ENCODE data around the gene CHN1. TPM values are rescaled to one million over a fixed set of nuclear protein-coding genes. Genes with fewer than 3 reads are reported as not detected.

CHN1 gene
- total RNA-seq, 1 experiment from 2014 or later: 0.41 TPM

GRCh38 chr2:175048275-175048674 lies 43.1 kb upstream of the CHN1 start:
- Mint-ChIP-seq H3K27ac (ENCODE audit: unreplicated experiment) (no peak overlapping the region), H3K4me3 (ENCODE audit: unreplicated experiment) (no peak overlapping the region), H3K9me3 (ENCODE audit: unreplicated experiment) (no peaks in the 10 kb centered on the region), H3K4me1 (ENCODE audit: low read depth, unreplicated experiment) (no peaks in the 10 kb centered on the region), H3K27me3 (ENCODE audit: insufficient read depth, unreplicated experiment) (peaks cover 3% of the 10 kb centered on the region), H3K36me3 (ENCODE audit: insufficient read depth, unreplicated experiment) (no peaks in the 10 kb centered on the region)
- BruUV-seq (replicated peaks): no TSS peak
- POLR2A ChIA-PET: no interaction called here
- DNase-seq: no peak
- CTCF ChIA-PET: no interaction called here
- no peak for TF ChIP-seq CTCF (IDR thresholded peaks at IDR 0.05; ENCODE audit: insufficient read depth in 1 of 2, low read depth in 1 of 2, low read length in 1 of 2, severe bottlenecking in 1 of 2, unreplicated experiment in 1 of 2)
- intact Hi-C loops (cut with micrococcal nuclease; ENCODE audit: unreplicated experiment): no loop called here
- no peaks in the 10 kb centered on the region for H3K4me1 ChIP-seq
- no peak overlapping the region for H3K4me3 ChIP-seq (ENCODE audit: low read depth, low read length)
- H3K27me3 ChIP-seq (replicated peaks; ENCODE audit: control insufficient read depth, insufficient read depth, low read length): no peaks in the 10 kb centered on the region
- no peaks in the 10 kb centered on the region for H3K36me3 ChIP-seq (ENCODE audit: control insufficient read depth, insufficient read depth, low read length)
- H3K9me3 ChIP-seq: no peaks in the 10 kb centered on the region

GRCh38 chr2:175039490-175039889 lies 34.3 kb upstream of the CHN1 start:
- Histone ChIP-seq H3K4me1 (peaks cover 6% of the 10 kb centered on the region; the same call in 1 of the 2 replicates), H3K36me3 (ENCODE audit: control insufficient read depth, insufficient read depth, low read length) (no peaks in the 10 kb centered on the region), H3K9me3 (no peaks in the 10 kb centered on the region), H3K27me3 (replicated peaks; ENCODE audit: control insufficient read depth, insufficient read depth, low read length) (no peaks in the 10 kb centered on the region), H3K4me3 (ENCODE audit: low read depth, low read length) (no peak overlapping the region)
- no peak for TF ChIP-seq CTCF (IDR thresholded peaks at IDR 0.05; ENCODE audit: insufficient read depth in 1 of 2, low read depth in 1 of 2, low read length in 1 of 2, severe bottlenecking in 1 of 2, unreplicated experiment in 1 of 2)
- no TSS peak for BruUV-seq (replicated peaks)
- no peak overlapping the region for H3K4me3 Mint-ChIP-seq (ENCODE audit: unreplicated experiment)
- intact Hi-C loops (cut with micrococcal nuclease; ENCODE audit: unreplicated experiment): loop anchor here (10.0 kb wide), 1 partner anchor 1055 kb away; the partner anchor contains the start of genes HOXD12 and HOXD13
- peaks cover 14% of the 10 kb centered on the region for H3K4me1 Mint-ChIP-seq (ENCODE audit: low read depth, unreplicated experiment)
- H3K9me3 Mint-ChIP-seq (ENCODE audit: unreplicated experiment): no peaks in the 10 kb centered on the region
- DNase-seq: no peak
- ChIA-PET CTCF (interaction anchor here (0.6 kb wide), 1 partner anchor 253 kb away, joined by 3 read pairs; no protein-coding TSS in a partner anchor), POLR2A (no interaction called here)
- H3K36me3 Mint-ChIP-seq (ENCODE audit: insufficient read depth, unreplicated experiment): no peaks in the 10 kb centered on the region
- H3K27ac Mint-ChIP-seq (ENCODE audit: unreplicated experiment): no peak overlapping the region
- no peaks in the 10 kb centered on the region for H3K27me3 Mint-ChIP-seq (ENCODE audit: insufficient read depth, unreplicated experiment)

- Histone ChIP-seq H3K36me3 (ENCODE audit: control insufficient read depth, insufficient read depth, low read length) (no peaks in the 10 kb centered on the region), H3K27me3 (replicated peaks; ENCODE audit: control insufficient read depth, insufficient read depth, low read length) (no peaks in the 10 kb centered on the region), H3K9me3 (no peaks in the 10 kb centered on the region), H3K4me3 (ENCODE audit: low read depth, low read length) (no peak overlapping the region), H3K4me1 (peaks cover 6% of the 10 kb centered on the region; the same call in 1 of the 2 replicates)
- ChIA-PET CTCF (no interaction called here), POLR2A (no interaction called here)
- no TSS peak for BruUV-seq (replicated peaks)
- intact Hi-C loops (cut with micrococcal nuclease; ENCODE audit: unreplicated experiment): loop anchor here (10.0 kb wide), 1 partner anchor 1056 kb away; the partner anchor contains the start of genes HOXD12 and HOXD13
- H3K9me3 Mint-ChIP-seq (ENCODE audit: unreplicated experiment): no peaks in the 10 kb centered on the region
- no peaks in the 10 kb centered on the region for H3K27me3 Mint-ChIP-seq (ENCODE audit: insufficient read depth, unreplicated experiment)
- no peak overlapping the region for H3K27ac Mint-ChIP-seq (ENCODE audit: unreplicated experiment)
- H3K4me3 Mint-ChIP-seq (ENCODE audit: unreplicated experiment): no peak overlapping the region
- TF ChIP-seq CTCF (IDR thresholded peaks at IDR 0.05; ENCODE audit: insufficient read depth in 1 of 2, low read depth in 1 of 2, low read length in 1 of 2, severe bottlenecking in 1 of 2, unreplicated experiment in 1 of 2): no peak
- H3K4me1 Mint-ChIP-seq (ENCODE audit: low read depth, unreplicated experiment): peaks cover 14% of the 10 kb centered on the region
- H3K36me3 Mint-ChIP-seq (ENCODE audit: insufficient read depth, unreplicated experiment): no peaks in the 10 kb centered on the region
- DNase-seq: no peak
These were observed 33.9 kb upstream of the CHN1 start for GRCh38 chr2:175039031-175039430.
